Lower lobe of right lung (tissue), 2 donors: ENCODE data around the gene PADI3. TPM values are rescaled to one million over a fixed set of nuclear protein-coding genes. Genes with fewer than 3 reads are reported as not detected.

Experiments used
- ATAC-seq, 2 donors: fragments of 200-7000 bp; cut with Tn5 transposase; one replicate each; pipeline ENCODE4 v1.9.1; 2020 to 2022; ENCODE audit warnings: mild to moderate bottlenecking in 2 of 2, moderate library complexity in 2 of 2
- DNase-seq: peaks from one replicate; pipeline ENCODE4 v3.0.0-alpha.2; 2020
- H3K27ac ChIP-seq: fragments of 200-600 bp; one replicate; pipeline ENCODE4 v1.8.0; 2022
- H3K27me3 ChIP-seq: fragments of 200-600 bp; one replicate; pipeline ENCODE4 v1.8.0; 2022; ENCODE audit warnings: low read depth
- H3K36me3 ChIP-seq: fragments of 200-600 bp; one replicate; pipeline ENCODE4 v1.8.0; 2022; ENCODE audit warnings: mild to moderate bottlenecking
- H3K4me1 ChIP-seq: fragments of 200-600 bp; one replicate; pipeline ENCODE4 v1.8.0; 2022
- H3K4me3 ChIP-seq: fragments of 200-600 bp; one replicate; pipeline ENCODE4 v1.8.0; 2022; ENCODE audit warnings: mild to moderate bottlenecking
- H3K9me3 ChIP-seq: fragments of 200-600 bp; one replicate; pipeline ENCODE4 v1.8.0; 2022
- CTCF ChIP-seq: fragments of 200-600 bp; IDR thresholded peaks from one replicate; pipeline ENCODE4 v1.8.0; 2022; ENCODE audit warnings: antibody characterized with exemption, mild to moderate bottlenecking
- intact Hi-C: fragments of 100-400 bp; cut with DNase I; formaldehyde crosslinking; loops from one replicate; pipeline ENCODE4 v1.11.0; 2022
- total RNA-seq: library from RNA; stranded (reverse); fragmentation: NEBNext Ultra II Directional; extraction: Animal tissue kit (Norgen Biotek cat#: 25700); gene quantifications from one replicate; pipeline ENCODE4 v1.2.1, GENCODE V29; 2021
- donor health status: DM: no; HTN: yes; CAD: no; lungs with severe emphysema.

PADI3 gene
- total RNA-seq, 1 donor from 2014 or later = not detected

GRCh38 chr1:17251246-17251645 lies 2.3 kb downstream of the PADI3 start:
- TF ChIP-seq CTCF = no peak

GRCh38 chr1:17251701-17252376 lies 2.9 kb downstream of the PADI3 start:
- no peak overlapping the region for H3K4me3 ChIP-seq
- H3K27me3 ChIP-seq = peaks cover 9% of the 10 kb centered on the region
- no peaks in the 10 kb centered on the region for H3K9me3 ChIP-seq
- H3K4me1 ChIP-seq = no peaks in the 10 kb centered on the region
- ATAC-seq (no peak), DNase-seq (no peak)
- TF ChIP-seq CTCF = no peak
- no peak overlapping the region for H3K27ac ChIP-seq
- intact Hi-C loops = no loop called here
- H3K36me3 ChIP-seq = no peaks in the 10 kb centered on the region

More at GRCh38 chr1:17251246-17251645, 2.3 kb downstream of the PADI3 start:
- DNase-seq (no peak), ATAC-seq (no peak)
- Histone ChIP-seq H3K36me3 (no peaks in the 10 kb centered on the region), H3K9me3 (no peaks in the 10 kb centered on the region), H3K4me1 (no peaks in the 10 kb centered on the region), H3K27ac (no peak overlapping the region), H3K4me3 (no peak overlapping the region), H3K27me3 (peaks cover 6% of the 10 kb centered on the region)
- intact Hi-C loops = no loop called here

GRCh38 chr1:17255336-17255735 lies 6.4 kb downstream of the PADI3 start:
- Histone ChIP-seq H3K27ac (no peak overlapping the region), H3K36me3 (no peaks in the 10 kb centered on the region), H3K9me3 (no peaks in the 10 kb centered on the region), H3K4me3 (no peak overlapping the region), H3K27me3 (peaks cover 21% of the 10 kb centered on the region), H3K4me1 (no peaks in the 10 kb centered on the region)
- ATAC-seq = no peak
- TF ChIP-seq CTCF = no peak
- intact Hi-C loops = no loop called here
- no peak for DNase-seq

- Histone ChIP-seq H3K27ac (no peak overlapping the region), H3K27me3 (peaks cover 21% of the 10 kb centered on the region), H3K4me1 (no peaks in the 10 kb centered on the region), H3K4me3 (no peak overlapping the region), H3K9me3 (no peaks in the 10 kb centered on the region), H3K36me3 (no peaks in the 10 kb centered on the region)
- TF ChIP-seq CTCF = no peak
- intact Hi-C loops = no loop called here
- ATAC-seq = no peak
- no peak for DNase-seq
Observed at GRCh38 chr1:17258116-17258757, 9.3 kb downstream of the PADI3 start.

- no peaks in the 10 kb centered on the region for H3K4me1 ChIP-seq
- DNase-seq (no peak), ATAC-seq (no peak)
- no peaks in the 10 kb centered on the region for H3K9me3 ChIP-seq
- peaks cover 21% of the 10 kb centered on the region for H3K27me3 ChIP-seq
- H3K4me3 ChIP-seq = no peak overlapping the region
- H3K27ac ChIP-seq = no peak overlapping the region
- no peaks in the 10 kb centered on the region for H3K36me3 ChIP-seq
- intact Hi-C loops = no loop called here
- TF ChIP-seq CTCF = no peak
Observed at GRCh38 chr1:17258758-17259130, 9.8 kb downstream of the PADI3 start.
